ENCODE data around the gene CKAP2L.

Gene CKAP2L

DNA sequence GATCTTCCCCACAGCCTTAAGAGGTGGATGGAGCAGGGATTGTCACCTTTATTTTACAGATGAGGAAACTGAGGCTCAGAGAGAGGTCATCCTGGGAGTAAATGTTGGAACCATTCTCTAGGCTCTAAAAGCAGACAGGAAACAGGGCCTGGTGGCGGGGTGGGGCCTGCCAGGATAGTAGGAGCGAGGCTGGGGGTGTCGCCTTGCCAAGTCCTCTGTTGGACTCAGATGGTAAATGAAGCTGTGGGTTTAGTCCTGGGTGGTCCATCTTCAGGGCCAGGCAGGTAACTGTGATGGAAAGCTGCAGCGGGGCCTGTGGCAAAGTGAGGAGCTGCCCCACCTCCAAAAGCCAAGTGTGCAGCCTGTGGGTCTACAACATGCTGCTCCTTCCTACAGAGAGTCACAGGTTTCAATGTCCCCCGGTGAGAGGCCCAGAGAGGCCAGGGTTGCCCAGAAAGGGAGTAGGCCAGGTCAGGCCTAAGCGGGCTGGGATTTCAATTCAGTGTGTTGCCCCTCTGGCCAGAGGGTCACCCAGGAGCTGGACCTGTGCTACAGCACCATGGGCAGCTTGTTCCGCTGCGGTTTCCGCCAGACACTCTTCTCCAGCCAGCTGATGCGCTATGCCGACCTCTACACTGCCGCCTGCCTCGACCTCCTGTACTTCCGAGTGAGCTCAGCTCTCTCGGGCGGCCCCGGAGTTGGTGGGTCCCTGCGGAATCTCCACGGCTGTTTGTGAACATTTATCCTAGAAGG is 37.0 kb downstream of the CKAP2L start:
- TF ChIP-seq USF1 (IDR thresholded peaks at IDR 0.05) (no peak), FOXM1 (IDR thresholded peaks at IDR 0.05; ENCODE audit: borderline replicate concordance, low read depth) (no peak), EGR1 (IDR thresholded peaks at IDR 0.05) (no peak), ZBTB7A (IDR thresholded peaks at IDR 0.05; ENCODE audit: low read depth) (no peak), TAF1 (IDR thresholded peaks at IDR 0.05; ENCODE audit: low read depth) (no peak), MAX (IDR thresholded peaks at IDR 0.05) (no peak), RAD21 (IDR thresholded peaks at IDR 0.05; ENCODE audit: low read depth) (no peak), EP300 (IDR thresholded peaks at IDR 0.05; ENCODE audit: borderline replicate concordance) (no peak), CEBPB (IDR thresholded peaks at IDR 0.05) (no peak)

GRCh38 chr2:112726487-112727190 is 37.8 kb downstream of the CKAP2L start:
- TF ChIP-seq FOXM1 (IDR thresholded peaks at IDR 0.05; ENCODE audit: borderline replicate concordance, low read depth): no peak
- TF ChIP-seq YY1 (IDR thresholded peaks at IDR 0.05; ENCODE audit: low read depth): no peak
- no peak; the same call in 1 of the 2 replicates for TF ChIP-seq TCF12 (IDR thresholded peaks at IDR 0.05; ENCODE audit: low read depth)
- peak; percentile 41; the same call in 1 of the 2 replicates for TF ChIP-seq MAX (IDR thresholded peaks at IDR 0.05)
- TF ChIP-seq EGR1 (IDR thresholded peaks at IDR 0.05): no peak
- no peak for TF ChIP-seq USF1 (IDR thresholded peaks at IDR 0.05)
- peak; percentile 78 for TF ChIP-seq TEAD4 (IDR thresholded peaks at IDR 0.05)
- TF ChIP-seq RAD21 (IDR thresholded peaks at IDR 0.05; ENCODE audit: low read depth): peak; percentile 99
- TF ChIP-seq TAF1 (IDR thresholded peaks at IDR 0.05; ENCODE audit: low read depth): no peak
- peak; percentile 18; the same call in 1 of the 2 replicates for TF ChIP-seq NFIC (IDR thresholded peaks at IDR 0.05)
- no peak for TF ChIP-seq REST (IDR thresholded peaks at IDR 0.05; ENCODE audit: low read depth)
- TF ChIP-seq ZBTB7A (IDR thresholded peaks at IDR 0.05; ENCODE audit: low read depth): no peak

GRCh38 chr2:112725545-112726457 is 38.6 kb downstream of the CKAP2L start:
- TF ChIP-seq USF1 (IDR thresholded peaks at IDR 0.05) (peak; percentile 82), REST (IDR thresholded peaks at IDR 0.05; ENCODE audit: low read depth) (no peak)

- TF ChIP-seq TEAD4 (IDR thresholded peaks at IDR 0.05): no peak
- TF ChIP-seq RAD21 (IDR thresholded peaks at IDR 0.05; ENCODE audit: low read depth): peak; percentile 11; the same call in 1 of the 2 replicates
These were observed 39.6 kb downstream of the CKAP2L start for GRCh38 chr2:112724591-112725525.
